Myometrial cell (primary cell): ENCODE results near the gene NME9. TPM values are rescaled to one million over a fixed set of nuclear protein-coding genes. Genes with fewer than 3 reads are reported as not detected.

ENCODE experiments used
- total RNA-seq: library from RNA; depleted of rRNA; stranded (reverse); fragments of >200 nt; gene quantifications from 2 replicates; pipeline ENCODE4 v1.2.3, GENCODE V29; 2015

The NME9 gene
- not detected in 2 replicates for total RNA-seq

GRCh38 chr3:138329127-138329983, at the start of gene NME9:
Gene NME9, minus strand, starts transcription at chr3:138329851. Its CDS starts 516 bp downstream, at chr3:138329335.

GRCh38 chr3:138347960-138348753, 18.5 kb upstream of the NME9 start, which contains the start of gene MRAS:
Gene MRAS, plus strand, starts transcription at chr3:138348579. Its CDS starts 24,305 bp downstream, at chr3:138372884.

Other genes starting within 250 kb of the NME9 start
- 8.5 and 13.8 TPM in 2 replicates for gene DZIP1L, start 214.2 kb downstream of the NME9 start, total RNA-seq
- gene A4GNT, start 197.5 kb downstream of the NME9 start, total RNA-seq, result not detected in 2 replicates
- gene DBR1, start 154.9 kb downstream of the NME9 start, total RNA-seq, result 13.8 and 15.8 TPM in 2 replicates
- gene ARMC8, start 142.6 kb downstream of the NME9 start, total RNA-seq, result 37.8 and 41.8 TPM in 2 replicates
- 22.2 and 27.6 TPM in 2 replicates for gene MRAS, start 18.7 kb upstream of the NME9 start, total RNA-seq
- under 0.01 and 0.58 TPM in 2 replicates for gene ESYT3, start 104.8 kb upstream of the NME9 start, total RNA-seq